IPS-NIHi7 (cell line): ENCODE results near the gene ATP7B.
A peak's percentile ranks its signal among the peaks of the same experiment; 100 is the strongest.

Experiments
- DNase-seq: peaks from one replicate; pipeline ENCODE4 v3.0.0; 2012; ENCODE audit warnings: mixed read lengths; ENCODE audit errors: extremely low spot score

Gene ATP7B

DNA sequence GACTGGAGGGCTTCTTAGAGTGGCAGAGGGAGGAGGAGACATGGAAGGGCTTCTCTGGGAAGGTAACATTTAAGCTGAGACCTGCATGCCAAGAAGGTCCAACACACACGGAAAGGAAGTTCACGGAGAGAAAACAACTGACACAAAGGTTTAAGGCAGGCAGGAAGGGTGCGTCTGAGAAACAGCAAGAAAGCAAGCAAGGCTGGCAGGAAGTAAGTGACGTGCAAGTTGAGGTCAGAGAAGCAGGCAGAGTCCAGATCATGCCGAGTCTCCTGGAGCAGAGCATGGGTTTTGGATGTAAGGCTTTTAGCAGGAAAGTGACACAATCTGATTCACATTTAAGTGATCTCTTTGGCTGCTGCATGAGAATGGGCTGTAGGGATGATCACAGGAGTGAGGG lies 60.5 kb downstream of the ATP7B start:
- DNase-seq = no peak

DNA sequence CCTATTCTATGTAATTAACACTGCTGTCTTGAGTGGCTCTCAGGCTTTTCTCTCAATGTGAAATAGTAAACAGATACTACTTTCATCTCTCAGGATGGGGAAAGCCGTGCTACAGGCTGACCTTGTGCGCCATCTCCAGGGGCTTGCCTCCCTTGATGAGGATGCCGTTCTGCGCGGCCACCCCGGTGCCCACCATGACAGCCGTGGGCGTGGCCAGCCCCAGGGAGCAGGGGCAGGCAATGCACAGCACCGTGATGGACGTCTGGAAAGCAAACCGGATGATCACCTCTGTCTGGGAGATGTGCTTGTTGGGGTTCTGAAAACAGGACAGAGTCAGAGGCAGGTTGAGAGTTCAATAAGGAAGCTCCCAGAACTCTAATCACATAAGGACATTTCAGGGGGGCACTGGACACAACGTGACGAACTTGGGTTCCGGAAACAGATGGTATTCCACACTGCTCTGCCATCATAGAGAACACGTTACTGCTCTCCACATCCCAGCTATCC lies 65.0 kb downstream of the ATP7B start:
- DNase-seq = no peak

DNA sequence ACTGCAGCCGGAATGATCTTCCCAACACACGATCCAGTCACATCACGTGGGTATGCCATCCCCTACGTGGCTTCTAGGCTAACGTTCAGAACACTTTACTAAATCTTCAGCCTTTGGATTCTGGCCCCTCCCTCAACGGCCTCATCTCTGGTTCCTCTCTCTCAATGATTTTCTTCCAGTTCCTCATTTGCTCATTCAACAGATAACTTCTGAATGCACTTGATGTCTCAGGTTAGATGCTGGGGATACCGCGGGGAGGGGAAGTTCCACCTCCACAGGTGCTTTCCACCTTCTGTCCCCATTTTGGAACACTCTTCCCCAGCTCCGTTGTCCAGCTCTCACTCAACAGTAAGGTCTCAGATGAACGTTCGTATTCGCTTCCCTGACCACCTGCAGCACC lies 66.1 kb downstream of the ATP7B start:
- no peak for DNase-seq

DNA sequence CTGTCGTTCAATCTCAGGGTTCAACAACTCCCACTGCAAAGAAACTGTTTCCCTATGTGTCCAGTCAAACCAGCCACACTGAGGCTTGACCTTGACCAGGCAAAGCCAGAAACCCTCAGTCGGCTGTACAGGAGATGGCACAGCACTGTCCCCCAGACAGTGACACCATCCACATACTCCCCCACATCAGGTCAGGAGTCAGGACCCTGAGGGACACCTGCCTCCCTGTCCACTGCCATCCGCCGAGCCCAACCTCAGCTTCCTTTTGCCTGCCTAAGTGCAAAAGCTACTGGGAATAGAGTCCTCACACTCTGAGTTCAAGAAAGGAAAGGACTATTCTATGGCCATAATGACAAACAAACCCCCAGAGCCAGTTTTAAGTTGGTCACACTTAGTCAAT lies 66.8 kb downstream of the ATP7B start:
- no peak for DNase-seq

DNA sequence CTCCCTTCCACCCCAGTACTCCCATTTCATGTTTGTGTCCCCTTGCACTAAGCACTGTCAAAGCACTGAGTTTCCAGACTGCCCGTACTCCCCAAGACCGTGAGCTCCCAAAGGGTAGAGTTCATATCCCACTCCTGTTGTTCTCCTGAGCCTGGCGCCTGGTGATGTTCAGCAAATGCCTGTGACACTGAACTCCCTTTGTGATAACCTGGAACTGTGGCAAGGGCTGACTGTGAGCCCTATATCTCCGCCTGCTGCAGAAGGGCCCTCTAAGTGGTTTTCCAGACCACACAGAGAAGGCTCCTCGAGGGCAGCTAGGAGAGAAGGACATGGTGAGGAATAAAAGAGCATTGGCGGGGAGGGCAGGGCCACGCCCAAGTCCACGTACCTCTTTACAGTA lies 67.5 kb downstream of the ATP7B start:
- DNase-seq = no peak

DNA sequence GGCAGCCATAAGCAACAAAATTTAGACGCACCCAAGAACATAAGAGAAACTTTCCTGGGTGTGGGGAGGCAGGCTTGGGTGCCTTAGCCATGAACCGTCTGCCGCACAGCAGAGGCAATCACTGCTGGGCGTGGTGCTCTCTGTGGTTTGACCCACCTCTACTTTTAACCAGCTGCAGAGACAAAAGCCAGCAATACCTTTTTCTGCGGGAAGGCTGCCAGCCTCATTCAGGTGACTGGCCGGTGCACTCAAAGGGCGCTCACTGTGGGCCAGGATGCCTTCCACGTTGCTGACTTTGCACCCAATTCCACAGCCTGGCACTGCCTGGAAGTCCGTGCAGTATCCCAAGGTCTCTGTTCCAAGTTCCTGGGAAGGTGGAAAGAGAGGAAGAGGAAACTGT lies 69.1 kb downstream of the ATP7B start:
- DNase-seq = no peak

DNA sequence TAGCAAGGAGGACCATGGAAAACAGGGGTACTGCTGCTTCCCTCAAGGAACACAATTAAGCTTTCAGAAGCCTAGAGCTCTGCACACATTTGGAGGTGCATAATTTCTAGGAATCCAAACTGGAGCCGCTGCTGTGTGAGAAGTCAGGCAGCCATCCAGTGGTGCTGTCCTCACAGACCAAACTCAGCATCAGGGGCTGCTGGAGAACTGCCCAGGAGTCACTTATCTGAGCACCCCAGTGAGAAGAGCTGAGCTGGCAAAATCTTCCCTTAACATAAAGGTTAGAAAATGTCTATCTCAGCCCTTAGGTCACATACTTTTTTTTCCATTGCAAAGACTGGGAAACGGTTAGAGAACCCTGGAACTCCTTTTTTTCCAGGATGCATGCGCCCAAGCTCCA lies 72.8 kb downstream of the ATP7B start:
- DNase-seq = no peak

DNA sequence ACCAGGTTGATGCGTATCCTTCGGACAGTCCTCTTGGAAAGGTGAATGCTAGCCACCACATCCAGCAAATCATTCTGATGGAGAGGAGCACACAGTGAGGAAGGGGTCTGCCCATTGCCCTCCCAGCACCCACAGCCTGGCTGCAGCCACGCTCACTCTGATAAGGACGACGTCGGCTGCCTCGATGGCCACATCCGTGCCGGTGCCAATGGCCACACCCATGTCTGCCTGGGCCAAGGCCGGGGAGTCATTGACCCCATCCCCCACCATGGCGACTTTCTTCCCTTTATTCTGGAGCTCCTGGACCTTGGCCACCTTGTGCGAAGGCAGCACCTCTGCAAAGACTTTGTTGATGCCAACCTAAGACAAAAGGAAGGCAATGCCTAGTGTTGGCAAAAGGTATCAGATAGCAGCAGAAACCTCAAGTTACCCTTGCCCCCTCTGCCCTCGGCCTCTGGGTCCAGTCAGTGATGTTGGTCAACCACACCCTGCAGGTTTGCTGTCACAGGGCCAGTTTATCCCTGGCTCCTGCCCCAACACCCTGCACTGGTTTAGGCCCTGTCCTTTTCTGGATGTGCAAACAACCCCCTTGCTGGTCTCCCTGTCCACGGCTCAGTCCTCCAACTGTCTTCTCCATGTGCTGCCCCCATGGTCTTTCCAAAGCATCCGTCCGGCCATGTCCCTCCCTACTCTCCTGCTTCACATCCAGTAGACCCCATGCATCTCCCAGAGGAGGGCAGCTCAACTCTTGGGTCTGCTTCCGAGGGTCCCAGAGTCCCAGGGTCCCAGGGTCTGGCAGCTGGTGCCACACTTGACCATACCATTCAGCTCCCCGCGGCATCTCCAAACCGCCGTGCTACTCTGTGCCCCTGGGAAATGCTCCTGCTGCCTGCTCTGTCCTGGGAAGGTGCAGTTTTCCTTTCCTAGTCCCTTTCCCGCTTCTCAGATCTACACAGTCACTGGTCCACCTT lies 73.6 kb downstream of the ATP7B start:
- no peak for DNase-seq

DNA sequence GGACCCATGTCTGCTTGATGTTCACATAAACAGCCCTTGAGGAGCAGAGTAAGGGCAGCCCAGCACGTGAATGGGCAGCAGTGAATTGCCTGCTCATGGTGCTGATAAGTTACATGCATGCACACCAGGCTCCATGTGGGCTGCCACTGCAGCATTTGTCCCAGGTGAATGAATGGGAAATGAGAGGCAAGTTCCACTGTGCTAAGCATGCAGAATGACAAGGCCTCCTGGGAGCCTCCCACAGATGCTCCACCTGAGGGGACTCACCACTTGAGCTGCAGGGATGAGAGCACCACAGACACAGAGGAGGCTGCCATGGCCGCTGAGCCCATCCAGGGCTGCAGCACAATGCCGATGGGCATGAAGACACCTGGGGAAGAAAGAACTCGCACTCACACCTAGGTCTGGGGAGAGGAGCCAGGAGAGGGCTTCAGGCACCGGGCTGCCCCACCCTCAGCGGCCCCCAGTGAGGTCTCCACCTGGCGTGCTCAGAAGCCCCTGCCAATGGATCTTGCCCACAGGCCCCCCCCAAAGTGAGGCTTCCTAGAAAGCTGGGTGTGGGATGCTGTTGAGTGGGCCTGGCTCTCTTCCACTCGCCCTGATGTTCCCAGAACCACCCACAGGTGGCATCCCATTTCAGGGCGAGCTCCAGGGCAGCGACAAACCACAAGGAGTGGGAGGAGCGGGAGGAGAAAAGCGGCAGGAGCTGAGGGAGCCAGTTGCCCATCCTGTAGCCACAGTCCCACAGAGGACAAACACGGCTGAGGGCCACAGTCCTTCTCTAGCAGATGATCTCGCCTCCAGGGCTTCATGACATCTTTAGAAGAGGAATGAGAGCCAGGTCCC lies 75.7 kb downstream of the ATP7B start:
- DNase-seq = peak; percentile 81

DNA sequence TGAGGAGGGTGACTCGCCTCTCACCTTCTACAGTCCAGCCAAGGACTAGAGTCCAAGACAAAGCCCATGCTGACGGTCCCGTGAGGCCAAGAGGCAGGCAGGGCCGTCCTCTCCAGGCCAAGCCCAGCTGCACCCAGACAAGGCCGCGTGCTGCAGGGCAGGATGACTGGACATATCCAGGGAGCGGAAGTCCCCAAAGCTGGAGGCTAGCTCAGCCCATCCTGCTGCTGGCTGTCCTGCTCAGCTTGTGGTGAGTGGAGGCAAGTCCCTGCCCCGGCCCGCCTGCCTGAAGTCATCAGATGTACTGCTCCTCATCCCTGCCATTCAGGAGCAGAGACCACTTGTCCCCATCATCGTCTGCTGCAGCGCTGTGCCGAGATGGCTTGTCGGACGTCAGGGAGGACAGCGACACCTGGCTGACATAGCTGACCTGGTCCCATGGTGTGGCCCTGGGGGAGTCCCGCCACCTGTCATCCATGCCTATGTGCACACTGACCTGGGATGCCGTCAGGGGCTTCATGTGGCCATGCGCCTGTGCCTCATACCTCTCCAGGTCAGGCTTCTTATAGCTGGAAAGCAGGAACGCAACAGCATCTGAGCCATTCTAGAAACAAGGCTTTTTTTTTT lies 76.7 kb downstream of the ATP7B start:
- DNase-seq = no peak

DNA sequence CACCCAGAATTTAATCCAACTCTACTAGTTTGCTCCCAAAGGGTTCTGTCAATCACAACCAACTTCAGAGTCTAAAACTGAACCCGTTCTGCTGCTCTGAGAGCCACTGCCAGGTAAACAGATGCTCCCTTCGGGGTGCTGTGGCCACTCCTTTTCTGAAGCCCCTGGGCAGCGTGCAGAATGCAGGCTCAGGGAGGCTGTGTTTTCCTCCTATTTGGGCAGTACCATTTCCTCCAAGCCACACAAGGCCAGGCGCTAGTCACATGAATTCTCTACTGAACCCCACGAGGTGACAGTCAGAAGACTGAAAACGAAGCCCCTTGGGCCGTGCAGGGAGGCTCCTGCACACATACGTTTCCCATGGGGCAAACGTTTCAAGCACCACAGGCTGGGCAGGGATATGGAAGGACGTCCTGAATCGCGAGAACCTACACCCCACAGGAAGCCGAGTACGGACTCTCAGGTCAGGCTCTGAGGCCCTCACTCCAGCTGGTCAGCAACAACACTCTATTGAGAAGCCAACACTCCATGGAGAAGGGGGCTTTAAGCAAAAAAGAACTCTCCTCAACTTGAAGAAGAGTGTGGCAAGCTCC lies 77.7 kb downstream of the ATP7B start:
- no peak for DNase-seq

DNA sequence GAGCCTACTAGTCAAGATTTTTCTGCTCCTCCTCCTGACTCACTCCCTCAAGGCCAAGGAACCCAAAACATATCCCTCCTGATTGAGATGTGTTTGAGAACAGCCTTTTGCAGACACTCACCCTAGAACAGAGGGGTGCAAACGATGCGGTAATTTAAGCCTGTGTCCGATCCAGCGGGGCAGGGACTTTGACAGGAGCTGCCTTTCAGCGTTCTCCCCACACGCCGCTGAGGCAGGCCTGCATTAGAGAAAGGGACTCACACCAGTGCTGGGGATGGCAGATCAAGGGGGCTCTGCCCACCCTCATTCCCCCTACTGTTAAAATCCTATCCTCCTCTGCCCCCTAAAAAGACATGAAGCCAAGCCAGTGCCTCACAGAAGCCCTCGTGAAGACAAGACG lies 79.0 kb downstream of the ATP7B start:
- no peak for DNase-seq

DNA sequence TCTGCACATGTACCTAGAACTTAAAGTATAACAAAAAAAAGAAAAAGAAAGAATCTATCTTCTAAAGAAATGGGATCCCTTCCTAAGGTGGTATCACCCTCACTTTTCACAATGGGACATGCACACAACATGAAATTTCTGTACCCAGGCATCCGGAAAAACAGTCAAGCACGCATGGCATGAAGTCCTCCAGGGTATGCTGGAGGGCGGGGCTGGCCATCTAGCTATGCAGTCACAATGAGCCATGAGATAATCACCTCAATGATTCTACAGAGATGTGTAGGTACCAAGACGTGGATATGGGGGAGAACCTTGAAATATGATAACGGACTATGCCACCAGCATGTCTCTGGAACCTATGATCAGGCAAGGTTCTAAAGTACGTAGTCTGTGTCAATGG lies 79.6 kb downstream of the ATP7B start:
- DNase-seq = no peak

DNA sequence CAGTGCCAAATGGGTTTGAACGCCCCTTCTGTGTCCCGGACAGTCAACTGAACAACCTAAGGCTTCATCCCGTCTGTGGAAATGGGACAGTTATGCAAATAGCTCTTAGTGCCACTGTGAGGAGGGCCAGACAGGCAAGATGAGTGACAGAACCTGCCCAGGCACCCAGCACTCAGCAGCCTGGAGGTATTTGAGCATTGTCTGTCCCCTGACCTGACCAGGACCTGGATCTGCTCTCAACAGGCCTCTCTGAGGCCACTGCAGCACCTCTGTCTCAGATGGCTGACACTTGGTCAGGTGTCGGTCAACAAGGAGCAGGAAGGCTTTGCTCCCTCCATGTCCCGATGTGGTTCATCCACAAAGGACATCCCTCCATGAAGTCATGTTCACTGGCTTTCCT lies 81.6 kb downstream of the ATP7B start:
- DNase-seq = no peak

DNA sequence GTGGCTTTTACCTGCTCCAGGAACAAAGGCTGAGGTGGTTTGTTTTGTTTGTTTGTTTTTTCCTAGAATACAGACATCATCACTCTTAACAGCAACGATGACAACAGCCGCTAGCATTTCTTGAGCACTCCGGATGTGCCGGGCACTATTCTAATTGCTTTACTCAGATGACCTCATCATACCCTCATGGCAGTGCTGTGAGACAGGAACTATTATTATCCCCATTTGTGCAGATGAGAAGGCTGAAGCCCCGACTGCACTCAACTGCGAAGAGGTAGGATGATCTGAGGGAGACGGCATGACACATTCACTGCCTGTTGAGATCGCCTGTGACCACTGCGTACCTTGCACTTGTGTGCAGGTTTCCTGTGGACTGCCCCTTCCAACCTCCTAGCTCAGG lies 83.0 kb downstream of the ATP7B start:
- no peak for DNase-seq

DNA sequence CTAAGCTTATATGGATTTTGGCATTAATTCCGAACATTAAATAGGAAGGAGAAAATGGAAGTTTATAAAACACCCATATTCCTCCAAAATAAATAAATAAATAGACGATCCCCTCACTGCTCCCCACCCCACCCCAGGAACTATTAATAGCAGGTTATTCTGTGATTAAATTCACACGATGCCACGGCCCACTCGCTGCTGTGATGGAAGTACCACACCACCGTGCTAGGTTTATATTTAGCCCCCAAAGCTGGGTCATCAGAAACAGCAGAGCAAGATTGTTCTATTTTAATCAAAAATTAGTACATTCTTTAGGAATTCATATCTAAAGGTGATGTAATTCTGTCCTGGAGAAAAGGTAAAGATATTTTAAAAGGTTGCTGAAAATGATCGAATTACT lies 84.1 kb downstream of the ATP7B start:
- DNase-seq = no peak

DNA sequence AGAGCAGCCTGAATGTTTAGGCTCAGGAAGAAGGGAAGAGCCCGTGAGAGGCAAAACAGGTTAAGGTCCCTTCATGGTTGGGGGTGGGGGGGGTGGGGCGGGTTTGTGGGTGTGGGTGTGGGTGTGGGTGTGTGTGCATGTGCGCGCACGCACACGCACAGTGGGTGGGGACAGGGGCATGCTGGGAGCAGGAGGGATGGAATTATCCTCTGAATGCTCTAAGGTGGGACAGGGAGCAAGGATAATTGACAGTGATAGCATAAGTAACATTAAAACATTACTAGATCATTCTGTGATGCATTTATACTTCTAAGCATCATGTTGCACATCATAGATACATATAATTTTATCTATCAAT lies 84.7 kb downstream of the ATP7B start:
- no peak for DNase-seq

DNA sequence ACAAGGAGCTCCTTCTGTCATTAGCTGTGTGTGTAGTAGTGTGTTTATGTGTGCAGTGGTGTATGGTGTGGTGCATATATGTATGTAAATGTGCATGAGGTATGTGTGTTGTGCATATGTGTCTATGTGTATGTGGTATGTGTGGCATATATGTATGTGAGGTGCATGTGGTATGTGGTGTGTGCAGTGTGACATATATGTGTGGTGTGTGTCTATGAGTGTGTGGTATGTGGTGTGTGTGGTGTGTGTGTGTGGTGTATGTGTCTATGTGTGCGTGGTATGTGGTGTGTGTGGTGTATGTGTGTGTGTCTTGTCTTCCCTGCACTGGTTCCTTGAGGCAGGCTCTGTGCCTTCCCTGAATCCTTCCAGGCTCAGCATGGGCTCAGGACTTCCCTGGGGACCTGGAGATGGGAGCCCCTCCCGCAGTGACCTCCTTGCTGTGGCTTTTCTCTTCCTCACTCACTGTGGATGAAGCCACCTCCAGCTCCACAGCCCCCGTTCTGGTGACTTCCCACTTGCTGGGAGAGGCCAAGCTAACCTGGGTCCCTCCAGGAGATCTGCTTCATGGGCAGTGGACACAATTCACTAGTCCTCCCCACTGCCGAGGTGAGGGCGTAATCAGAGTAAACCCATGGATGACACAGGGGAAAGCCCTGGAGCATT lies 85.3 kb downstream of the ATP7B start:
- DNase-seq = no peak

DNA sequence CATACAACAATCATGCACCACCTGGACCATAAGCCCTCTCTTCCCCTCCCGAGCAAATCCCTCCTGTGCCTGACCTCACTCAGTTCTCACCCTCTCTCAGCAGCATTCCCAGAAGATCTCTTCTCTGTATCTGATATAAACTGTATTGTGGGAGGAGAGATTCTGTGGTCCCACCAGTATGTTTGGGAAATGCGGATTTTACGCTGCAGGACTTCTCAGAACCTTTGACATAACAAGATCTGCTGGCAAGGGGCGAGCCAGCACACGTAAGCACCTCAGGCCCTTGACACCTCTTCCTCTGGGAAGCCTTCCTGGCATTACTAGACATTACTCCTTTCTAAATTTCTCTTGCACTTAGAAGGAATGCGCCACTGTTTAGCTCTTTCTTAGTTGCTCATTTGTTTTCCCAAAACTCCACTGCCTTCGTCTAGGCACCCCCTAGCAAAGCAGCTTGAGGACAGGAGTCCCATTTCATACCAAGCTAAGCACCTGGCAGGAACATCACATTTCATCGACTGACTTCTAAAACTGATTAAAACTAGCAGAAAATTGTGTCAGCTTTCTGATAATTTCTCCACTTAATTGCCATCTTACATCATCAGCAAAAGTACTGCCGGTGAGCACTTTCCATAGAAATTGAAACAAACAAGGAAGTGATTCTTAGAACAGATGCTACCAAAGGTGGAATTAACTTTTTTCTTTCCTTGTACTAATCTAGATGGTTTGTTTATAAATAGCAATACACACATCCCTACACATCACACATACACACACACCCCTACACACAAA lies 86.3 kb downstream of the ATP7B start:
- DNase-seq = no peak

DNA sequence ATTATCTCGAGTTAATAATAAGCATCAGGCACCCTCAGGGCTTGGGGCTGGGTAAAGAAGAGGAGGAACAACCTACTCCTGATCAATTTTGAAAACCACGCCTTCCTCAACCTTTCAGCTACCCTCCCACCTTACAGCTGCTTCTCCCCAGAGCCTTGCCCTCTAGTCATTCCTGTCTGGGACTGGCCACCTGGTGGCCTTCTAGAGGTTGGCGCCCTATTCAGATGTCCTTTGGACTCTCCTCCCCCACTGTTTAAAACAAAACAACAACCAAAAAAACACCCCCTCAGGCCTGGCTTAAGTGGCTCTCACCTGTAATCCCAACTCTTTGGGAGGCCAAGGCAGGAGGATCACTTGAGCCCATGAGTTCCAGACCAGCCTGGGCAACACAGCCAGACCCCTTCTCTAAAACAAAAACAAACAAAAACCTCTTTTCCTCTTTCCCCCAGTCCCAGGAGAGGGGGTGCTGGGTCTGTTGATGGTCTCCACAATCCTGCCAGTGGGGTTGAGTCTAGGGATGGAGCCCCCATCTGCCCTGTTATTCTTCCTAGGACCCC lies 87.2 kb downstream of the ATP7B start:
- peak; percentile 71 for DNase-seq
